ENCODE results near the gene FUT8.

Gene FUT8

GRCh38 chr14:65496178-65496993 is 83.9 kb downstream of the FUT8 start:
- DNase-seq = no peak

DNA sequence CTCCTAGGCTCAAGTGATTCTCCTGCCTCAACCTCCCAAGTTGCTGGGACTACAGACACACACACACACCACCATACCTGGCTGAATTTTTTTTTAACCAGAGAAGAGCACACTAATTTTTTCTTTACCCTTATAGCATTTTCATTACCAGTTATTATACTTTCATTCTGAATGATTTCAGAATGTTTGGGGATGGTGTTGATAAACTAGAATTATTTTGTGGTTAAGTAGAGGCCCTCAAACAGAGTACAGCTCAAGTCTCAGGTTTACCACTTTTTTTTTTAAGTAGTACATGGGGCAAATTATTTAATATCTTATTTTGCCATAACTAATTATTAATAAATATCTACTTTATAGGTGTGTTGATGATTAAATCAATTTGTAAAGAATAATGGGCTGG is 86.6 kb downstream of the FUT8 start:
- DNase-seq = no peak

DNA sequence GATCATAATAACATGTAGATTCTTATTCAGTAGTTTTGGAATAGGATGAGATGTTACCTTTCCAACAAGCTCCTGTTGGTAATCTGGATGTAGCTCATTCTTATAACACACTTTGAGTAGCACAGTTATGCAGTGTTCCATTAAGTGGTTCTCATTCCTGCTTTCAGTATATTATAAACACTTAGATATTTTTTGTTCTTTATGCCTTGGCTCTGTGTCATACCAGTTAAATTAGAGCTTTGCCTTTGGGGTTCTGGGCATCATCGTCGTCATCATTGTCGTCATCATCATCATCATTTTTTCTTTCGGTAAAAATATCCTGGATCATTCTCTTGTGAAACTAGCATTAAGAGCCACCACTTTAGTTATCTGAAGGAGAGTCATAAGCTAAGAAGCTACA is 87.5 kb downstream of the FUT8 start:
- no peak for DNase-seq

DNA sequence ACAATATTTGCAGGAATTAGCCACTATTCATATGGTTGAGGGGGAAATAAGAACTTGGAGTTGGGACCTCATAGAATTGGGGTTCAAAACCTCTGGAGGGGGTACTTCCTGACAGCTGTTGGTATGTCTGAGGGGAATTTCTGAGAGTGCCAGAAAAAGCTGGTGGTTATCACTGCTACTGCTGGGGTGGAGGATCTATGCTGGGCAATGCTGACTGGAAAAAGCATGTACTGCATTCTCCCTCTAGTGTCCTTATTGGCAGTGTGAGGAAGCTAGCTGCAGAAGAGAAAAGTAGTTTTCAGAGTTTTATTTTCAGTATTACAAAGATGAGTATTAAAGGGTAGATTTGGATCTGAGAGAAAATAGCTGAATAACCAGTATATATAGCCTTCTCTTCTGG is 88.8 kb downstream of the FUT8 start:
- DNase-seq = no peak

- no peak for DNase-seq
These were observed 90.2 kb downstream of the FUT8 start for GRCh38 chr14:65502676-65503124.

DNA sequence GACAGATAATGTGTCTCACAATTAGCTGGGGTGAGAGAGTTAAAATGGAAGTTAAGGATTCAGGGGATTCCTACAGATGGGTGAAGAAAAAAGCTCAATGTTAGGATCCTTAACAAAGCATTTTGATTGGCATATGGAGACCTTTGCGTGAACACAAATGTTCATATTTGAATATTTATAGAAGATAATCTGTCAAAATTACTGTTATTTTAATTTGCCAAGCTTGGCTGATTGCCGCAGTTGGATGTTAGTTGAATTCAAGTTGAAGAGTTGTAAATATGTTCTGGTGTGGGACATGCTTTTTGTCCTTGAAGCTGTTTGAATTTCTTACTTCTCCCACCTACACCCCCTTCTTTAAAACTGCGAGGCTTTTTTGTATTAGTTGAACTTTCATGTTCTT is 91.2 kb downstream of the FUT8 start:
- DNase-seq = no peak

DNA sequence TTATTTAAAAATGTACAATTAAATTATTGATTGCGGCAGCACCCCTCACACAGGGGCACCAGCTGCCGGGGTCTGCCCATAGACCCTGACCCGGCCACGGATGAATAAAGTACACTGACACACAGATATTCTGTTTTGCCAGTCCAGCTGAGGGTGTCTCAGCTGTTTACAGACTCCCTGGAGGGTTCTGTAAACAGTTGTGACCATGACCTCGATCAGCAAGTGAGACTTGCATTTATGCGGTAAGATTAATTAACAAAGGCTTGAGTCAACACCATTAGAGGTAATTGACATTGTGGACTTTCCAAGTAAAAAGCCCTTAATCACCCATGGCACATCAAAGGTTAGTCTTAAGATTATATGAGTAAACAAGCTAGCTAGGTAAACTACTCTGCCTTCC is 94.3 kb downstream of the FUT8 start:
- DNase-seq = no peak

DNA sequence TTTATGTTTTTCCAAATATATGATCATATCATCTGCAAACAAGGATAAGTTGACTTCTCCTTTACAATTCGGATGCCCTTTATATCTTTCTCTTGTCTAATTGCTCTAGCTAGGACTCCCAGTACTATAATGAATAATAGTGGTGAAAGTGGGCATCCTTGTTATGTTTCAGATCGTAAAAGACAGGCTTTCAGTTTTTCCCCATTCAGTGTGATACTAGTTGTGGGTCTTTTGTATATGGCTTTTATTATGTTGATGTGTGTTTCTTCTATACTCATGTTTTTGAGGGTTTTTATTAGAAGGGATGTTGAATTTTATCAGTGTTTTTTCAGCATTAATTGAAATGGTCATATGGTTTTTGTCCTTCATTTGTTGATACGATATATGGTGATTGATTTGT is 97.3 kb downstream of the FUT8 start:
- no peak for DNase-seq

DNA sequence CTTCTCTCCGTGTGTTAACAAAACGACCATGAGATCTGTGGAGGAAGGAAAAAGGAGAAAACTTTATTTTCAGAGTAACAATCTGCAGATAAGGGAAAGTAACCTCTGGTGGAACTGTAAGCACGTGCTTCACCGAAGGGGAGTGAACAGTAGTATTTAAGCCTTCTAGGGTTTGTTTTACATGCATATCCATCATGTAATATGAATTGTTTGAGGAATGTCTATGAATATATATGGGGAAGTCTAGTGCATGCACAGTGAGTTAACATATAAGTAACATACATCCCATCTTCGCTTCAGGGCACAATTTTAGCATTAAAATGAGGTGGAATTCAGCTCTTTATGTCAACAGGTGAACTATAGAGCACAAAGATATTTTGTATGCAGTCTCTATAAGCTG is 101.1 kb downstream of the FUT8 start:
- DNase-seq = no peak

DNA sequence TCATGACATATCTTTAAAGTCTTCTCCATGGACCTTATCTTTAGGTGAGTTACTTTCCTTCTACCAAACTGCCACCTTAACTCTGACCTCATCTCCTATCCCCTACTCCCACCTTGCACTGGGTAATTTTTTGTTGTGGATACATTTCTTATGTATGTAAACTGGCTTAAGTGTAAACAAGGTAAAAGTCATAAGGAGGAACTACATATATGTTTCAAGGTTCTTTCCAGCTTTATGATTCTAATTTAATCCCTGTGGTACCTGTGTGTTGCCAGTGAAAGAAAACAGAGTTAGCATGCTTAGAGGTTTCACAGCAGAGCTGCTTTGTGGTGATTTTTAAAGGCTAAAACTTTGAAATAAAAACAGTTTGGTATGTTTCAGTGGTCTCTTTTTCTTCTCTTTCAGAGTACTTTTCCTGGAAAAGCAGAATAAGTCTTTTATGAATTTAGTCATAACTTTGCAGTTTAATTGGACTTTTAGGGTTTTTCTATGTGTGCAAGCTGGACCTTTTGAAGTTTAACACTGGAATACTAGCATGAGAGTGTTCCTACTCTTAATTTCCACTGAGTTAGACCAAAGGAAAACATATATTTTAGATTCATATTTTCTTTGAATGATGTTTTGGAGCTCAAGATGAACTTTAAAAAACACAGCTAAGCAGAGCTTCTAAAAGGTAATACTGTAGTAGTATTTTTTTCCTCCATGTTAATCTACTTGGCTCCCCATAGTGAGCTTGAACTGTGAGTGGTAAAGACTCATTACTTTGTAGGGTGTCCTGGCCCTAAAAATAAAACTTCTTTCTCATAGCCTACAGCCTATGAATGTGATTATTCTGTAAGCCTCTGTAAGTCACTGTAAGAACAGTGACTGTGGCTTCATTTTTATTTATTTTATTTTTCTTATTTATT is 105.4 kb downstream of the FUT8 start:
- DNase-seq = no peak

DNA sequence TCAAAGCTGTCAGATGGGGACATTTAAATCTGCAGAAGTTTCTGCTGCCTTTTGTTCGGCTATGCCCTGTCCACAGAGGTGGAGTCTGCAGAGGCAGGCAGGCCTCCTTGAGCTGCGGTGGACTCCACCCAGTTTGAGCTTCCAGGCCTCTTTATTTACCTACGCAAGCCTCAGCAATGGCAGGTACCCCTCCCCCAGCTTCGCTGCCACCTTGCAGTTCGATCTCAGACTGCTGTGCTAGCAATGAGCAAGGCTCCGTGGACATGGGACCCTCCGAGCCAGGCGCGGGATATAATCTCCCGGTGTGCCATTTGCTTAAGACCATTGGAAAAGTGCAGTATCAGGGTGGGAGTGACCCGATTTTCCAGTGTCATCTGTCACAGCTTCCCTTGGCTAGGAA is 115.5 kb downstream of the FUT8 start:
- DNase-seq = no peak

- DNase-seq = no peak
These were observed 118.6 kb downstream of the FUT8 start for GRCh38 chr14:65531148-65531547.

DNA sequence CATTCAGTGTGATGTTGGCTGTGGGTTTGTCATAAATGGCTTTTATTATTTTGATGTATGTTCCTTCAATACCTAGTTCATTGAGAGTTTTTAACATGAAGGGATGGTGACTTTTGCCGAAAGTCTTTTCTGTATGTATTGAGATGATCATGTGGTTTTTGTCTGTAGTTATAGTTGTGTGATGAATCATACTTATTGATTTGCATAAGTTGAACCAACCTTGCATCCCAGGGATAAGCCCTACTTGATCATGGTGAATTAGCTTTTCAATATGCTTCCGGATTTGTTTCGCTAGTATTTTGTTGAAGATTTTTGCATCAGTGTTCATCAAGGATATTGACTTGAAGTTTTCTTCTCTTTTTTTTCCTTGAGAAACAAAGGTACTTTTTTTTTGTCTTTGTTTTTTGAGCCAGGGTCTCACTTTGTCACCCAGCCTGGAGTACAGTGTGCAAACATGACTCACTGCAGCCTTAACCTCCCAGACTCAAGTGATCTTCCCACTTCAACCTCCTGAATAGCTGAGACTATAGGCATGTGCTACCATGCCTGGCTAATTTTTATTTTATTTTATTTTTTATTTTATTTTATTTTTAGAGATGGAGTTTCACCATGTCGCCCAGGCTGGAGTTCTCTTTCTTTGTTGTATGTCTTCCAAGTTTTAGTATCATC is 121.3 kb downstream of the FUT8 start:
- DNase-seq = no peak

DNA sequence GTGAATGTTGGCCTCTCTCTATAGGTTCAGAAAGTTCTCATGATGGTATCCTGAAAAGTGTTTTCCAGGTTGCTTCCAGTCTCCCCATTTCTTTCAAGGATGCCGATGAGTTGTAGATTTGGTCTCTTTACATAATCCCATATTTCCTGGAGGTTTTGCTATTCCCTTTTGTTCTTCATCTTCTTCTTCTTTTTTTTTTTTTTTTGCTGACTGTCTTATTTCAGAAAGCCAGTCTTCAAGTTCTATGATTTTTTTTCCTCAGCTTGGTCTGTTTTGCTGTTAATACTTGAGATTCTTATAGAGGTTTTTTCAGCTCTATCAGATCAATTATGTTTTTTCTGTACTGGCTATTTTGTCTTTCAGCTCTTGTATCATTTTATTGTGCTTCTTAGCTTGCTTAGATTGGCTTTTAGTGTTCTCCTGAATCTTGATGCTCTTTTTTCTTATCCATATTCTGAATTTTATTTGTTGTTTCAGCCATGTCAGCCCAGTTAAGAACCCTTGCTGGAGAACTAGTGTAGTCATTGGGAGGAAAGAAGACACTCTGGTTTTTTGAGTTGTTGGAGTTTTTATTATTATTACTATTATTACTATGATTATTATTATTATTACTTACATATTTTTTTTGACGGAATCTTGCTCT is 124.4 kb downstream of the FUT8 start:
- DNase-seq = no peak

DNA sequence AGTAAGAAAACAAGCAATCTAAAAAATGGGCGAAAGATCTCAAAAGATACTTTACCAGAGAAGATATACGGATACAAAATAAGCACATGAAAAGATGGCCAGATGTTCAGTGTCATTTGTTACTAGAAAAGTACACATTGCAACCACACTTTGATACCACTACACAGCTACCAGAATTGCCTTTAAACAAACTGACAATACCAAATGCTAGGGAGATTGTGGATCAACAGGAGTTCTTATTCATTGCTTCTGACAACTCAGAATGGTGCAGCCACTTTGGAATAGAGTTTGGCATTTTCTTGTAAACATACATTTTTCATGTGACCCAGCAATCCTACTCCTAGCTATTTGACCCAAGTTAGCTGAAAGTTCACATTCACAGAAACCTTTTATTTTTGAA is 136.3 kb downstream of the FUT8 start:
- no peak for DNase-seq

DNA sequence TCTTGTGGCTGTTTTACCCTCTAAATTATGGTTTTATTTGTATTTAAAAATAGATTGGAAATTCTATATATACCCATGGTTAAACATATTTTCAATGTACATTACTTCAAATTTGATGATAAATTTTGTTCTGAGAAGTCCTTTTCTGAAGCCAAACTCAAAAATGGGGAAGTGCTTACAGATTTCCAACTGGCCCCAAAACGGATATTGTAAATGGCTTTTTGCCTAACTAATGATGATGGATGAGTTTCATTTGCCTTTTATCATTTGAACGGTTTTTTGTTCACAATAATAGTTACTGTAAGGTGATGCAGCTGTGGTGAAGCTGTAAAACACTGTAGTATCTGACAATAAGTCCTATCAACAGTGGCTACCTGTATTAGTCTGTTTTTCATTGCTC is 136.9 kb downstream of the FUT8 start:
- no peak for DNase-seq

GRCh38 chr14:65550779-65551643 is 138.5 kb downstream of the FUT8 start:
- no peak for DNase-seq

GRCh38 chr14:65552724-65553123 is 140.2 kb downstream of the FUT8 start:
- no peak for DNase-seq

DNA sequence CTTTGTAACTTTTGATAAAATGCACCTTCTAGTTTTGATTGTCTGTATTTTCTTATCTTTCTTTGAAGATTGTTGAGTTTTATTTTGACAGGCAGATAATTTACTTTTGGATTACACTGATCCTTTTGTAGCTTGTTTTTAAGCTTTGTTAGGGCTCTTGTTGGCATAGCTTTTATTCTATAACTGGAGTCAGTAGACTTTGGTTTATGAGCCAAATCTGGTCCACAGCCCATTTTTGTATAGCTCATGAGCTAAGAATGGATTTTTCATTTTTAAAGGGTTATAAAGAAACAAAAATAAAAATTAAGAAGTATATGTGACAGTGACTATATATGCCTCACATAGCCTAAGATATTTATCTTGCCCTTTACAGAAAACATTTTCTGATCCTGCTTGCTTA is 142.3 kb downstream of the FUT8 start:
- DNase-seq = no peak

- DNase-seq = no peak
These were observed 142.8 kb downstream of the FUT8 start for GRCh38 chr14:65555358-65555757.

DNA sequence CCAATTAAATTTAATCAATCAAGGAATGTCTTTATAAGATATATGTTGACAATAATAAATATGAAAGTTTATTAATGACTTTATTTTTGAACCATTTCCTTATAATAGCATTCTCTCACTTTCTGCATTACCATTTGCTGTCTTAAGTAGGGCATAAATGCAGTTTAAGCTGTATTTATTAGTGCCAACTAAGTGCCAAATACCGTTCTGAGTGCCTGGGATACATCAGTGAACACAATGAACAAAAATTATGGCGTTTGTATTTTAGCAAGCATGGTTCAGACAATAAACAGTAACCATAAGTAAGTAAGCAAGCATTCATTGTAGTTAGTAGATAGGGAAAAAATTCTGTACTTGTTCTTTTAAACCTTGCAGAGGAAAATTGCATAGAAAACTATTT is 145.8 kb downstream of the FUT8 start:
- no peak for DNase-seq
